Activated T-helper 2 cell treated with anti-CD3 and anti-CD28 coated beads, Interferon-gamma antibody, Interleukin-2, Interleukin-4, amounts not matched to agents 10 μg/mL and 5 μg/mL and 100 μg/mL, durations not matched to agents 14 hours and 24 hours and 36 hours (primary cell): Measurements from ENCODE around the gene SLC9A3. TPM values are rescaled to one million over a fixed set of nuclear protein-coding genes. Genes with fewer than 3 reads are reported as not detected.

ENCODE experiments used
- DNase-seq: peaks from one replicate; pipeline ENCODE4 v3.0.0; 2021; ENCODE audit warnings: low spot score
- H3K27ac Mint-ChIP-seq: one replicate; pipeline ENCODE4 v1.8.0; 2021; ENCODE audit warnings: mixed read lengths
- H3K27me3 Mint-ChIP-seq: one replicate; pipeline ENCODE4 v1.8.0; 2021; ENCODE audit warnings: low read depth, mixed read lengths
- H3K36me3 Mint-ChIP-seq: one replicate; pipeline ENCODE4 v1.8.0; 2021; ENCODE audit warnings: low read depth, mixed read lengths
- H3K4me1 Mint-ChIP-seq: one replicate; pipeline ENCODE4 v1.8.0; 2021; ENCODE audit warnings: low read depth, mixed read lengths
- H3K4me3 Mint-ChIP-seq: one replicate; pipeline ENCODE4 v1.8.0; 2021; ENCODE audit warnings: low read depth, mild to moderate bottlenecking, moderate library complexity, mixed read lengths
- H3K9me3 Mint-ChIP-seq: one replicate; pipeline ENCODE4 v1.8.0; 2021; ENCODE audit warnings: mixed read lengths
- intact Hi-C: fragments of 100-400 bp; cut with micrococcal nuclease; formaldehyde crosslinking; loops from one replicate; pipeline ENCODE4 v1.15.1; 2023
- total RNA-seq: library from RNA; stranded (reverse); gene quantifications from 2 replicates; pipeline ENCODE4 v1.2.3, GENCODE V29; 2022

The SLC9A3 gene
- total RNA-seq, 1 donor from 2014 or later: 2.4 TPM

DNA sequence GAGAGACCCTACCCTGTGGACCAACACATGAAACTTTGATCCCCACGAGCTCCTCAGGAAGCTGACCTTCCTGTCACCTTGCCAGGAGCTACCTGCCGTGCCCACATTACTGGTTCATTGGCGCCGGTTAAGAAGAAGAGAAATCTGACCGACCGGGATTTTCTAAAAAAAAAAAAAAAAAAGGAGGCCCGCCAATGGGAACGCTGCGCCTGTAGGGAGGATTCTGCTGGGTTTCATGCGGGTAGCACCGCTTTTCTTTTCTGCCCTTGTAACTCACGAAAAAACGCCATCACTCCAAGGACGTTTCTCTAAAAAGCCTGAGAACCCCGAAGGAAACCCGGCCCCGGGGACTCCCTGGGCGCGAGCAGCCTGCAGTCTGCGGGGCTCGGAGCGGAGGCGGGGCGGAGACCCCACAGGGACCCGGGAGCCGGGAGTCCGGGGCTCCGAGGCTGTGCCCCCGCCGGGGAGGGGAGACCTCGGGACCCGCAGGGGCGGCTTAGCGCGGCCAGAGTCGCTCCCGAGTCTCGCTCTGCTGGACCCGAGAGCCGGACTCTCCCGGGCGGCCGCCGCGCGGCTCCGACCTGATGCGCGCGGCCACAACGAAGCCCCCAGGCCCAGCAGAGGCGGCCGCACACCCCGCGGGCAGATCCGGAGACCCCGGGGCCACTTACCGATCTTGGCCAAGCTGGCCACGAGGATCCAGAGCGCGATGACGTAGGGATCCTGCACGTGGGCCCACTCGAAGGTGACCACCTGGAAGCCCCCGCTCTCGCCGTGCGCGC, 617 bp downstream of the SLC9A3 start:
- intact Hi-C loops: no loop called here
- DNase-seq: no peak
- no peaks in the 10 kb centered on the region for H3K9me3 Mint-ChIP-seq
- H3K36me3 Mint-ChIP-seq: peaks cover 2% of the 10 kb centered on the region
- no peak overlapping the region for H3K27ac Mint-ChIP-seq
- H3K4me3 Mint-ChIP-seq: no peak overlapping the region
- peaks cover 13% of the 10 kb centered on the region for H3K4me1 Mint-ChIP-seq
- peaks cover 48% of the 10 kb centered on the region for H3K27me3 Mint-ChIP-seq

DNA sequence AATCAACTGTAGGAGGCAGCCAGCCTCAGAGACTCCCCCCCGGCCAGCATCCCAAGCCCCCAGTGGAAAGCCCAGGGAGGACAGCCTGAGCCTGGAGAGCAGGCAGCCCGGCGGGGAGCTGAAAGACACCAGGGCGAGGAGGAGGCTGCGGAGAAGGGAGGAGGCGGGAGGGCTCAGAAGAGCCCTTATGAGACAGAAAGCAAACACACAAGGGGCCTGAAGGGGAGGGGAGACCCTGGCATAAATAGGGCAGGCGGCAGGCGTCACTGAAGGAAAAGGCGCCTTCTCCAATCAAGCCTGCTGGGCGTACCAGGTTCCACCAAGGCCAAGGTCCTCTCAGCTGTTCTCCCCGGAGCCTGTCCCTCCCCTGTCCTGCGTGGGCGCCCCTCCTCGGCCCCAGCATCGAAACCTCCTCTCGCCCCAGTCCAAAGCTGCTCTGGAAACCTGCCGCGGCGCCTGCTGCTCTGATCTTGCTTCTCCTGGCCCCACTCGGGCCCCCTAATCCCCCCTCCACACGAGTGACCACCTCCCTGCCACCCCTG, 1.3 kb downstream of the SLC9A3 start:
- Mint-ChIP-seq H3K4me3 (no peak overlapping the region), H3K27me3 (peaks cover 48% of the 10 kb centered on the region)
- intact Hi-C loops: no loop called here

DNA sequence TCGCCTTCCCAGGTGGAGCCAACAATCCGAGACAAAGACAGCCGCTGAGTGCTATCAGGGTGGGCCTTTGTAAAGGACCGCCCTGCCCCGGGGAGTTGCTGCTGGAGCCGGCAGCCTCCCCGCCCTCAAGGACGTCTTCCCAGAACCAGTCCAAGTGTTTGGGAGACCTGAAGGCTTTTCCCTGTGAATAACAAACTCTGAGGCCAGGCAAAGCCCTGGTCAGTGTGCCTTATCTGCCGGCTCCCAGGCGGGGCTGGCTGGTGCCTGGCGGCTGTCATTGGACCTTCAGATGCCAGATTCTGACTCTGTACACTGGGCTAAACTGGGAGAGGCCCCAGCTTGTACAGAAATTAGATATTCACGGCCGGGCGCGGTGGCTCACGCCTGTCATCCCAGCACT, 2.1 kb downstream of the SLC9A3 start:
- peaks cover 2% of the 10 kb centered on the region for H3K36me3 Mint-ChIP-seq
- no peak for DNase-seq
- peaks cover 45% of the 10 kb centered on the region for H3K27me3 Mint-ChIP-seq
- intact Hi-C loops: no loop called here
- peaks cover 7% of the 10 kb centered on the region for H3K4me1 Mint-ChIP-seq
- no peak overlapping the region for H3K27ac Mint-ChIP-seq
- H3K9me3 Mint-ChIP-seq: no peaks in the 10 kb centered on the region
- H3K4me3 Mint-ChIP-seq: no peak overlapping the region

More for the DNA sequence above, 1.3 kb downstream of the SLC9A3 start:
- no peak for DNase-seq
- Mint-ChIP-seq H3K27ac (no peak overlapping the region), H3K4me1 (peaks cover 13% of the 10 kb centered on the region), H3K36me3 (peaks cover 2% of the 10 kb centered on the region), H3K9me3 (no peaks in the 10 kb centered on the region)

DNA sequence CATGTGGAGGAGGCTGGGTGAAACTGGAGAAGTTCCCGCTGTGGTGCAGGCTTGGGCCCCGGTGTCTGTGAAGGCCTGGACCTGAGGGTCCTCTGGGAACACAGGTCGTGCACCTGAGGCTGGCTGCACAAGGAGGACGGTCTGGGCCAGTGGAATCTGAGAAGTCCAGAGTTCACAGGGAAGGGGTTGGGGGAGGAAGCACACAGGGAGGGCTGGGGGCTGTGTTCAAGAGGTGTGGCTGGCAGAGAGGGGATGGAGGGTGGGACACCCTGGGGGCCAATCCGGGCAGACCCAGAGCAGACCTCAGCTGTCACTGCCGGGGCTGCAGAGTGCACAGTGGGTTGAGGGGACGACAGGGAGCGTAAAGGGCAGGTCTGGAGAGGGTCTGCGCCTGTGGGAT, 2.6 kb downstream of the SLC9A3 start:
- intact Hi-C loops: no loop called here
- H3K9me3 Mint-ChIP-seq: no peaks in the 10 kb centered on the region

DNA sequence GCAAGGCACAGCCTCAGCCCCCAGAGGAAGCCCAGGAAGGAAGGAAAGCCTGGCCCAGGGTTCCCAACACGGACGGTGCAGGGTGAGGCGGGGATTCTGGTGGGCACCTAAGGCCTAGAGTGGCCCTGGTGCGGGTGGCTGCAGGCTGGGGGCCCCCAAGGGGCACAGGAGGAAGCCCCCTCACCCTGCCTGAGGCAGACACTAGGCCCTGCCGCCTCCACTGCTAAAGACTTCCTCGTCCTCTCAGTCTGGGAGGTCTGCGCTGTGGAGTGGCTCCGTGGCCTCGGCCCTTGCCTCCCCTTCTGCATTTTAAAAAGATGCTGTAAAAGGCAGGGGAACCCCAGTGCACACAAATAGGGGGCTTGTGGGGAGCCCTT, 3.4 kb downstream of the SLC9A3 start:
- peaks cover 2% of the 10 kb centered on the region for H3K36me3 Mint-ChIP-seq
- intact Hi-C loops: no loop called here
- no peak overlapping the region for H3K27ac Mint-ChIP-seq

More for the DNA sequence above, 2.6 kb downstream of the SLC9A3 start:
- peaks cover 46% of the 10 kb centered on the region for H3K27me3 Mint-ChIP-seq
- H3K27ac Mint-ChIP-seq: no peak overlapping the region
- no peak overlapping the region for H3K4me3 Mint-ChIP-seq
- peaks cover 2% of the 10 kb centered on the region for H3K36me3 Mint-ChIP-seq
- DNase-seq: no peak
- peaks cover 3% of the 10 kb centered on the region for H3K4me1 Mint-ChIP-seq

DNA sequence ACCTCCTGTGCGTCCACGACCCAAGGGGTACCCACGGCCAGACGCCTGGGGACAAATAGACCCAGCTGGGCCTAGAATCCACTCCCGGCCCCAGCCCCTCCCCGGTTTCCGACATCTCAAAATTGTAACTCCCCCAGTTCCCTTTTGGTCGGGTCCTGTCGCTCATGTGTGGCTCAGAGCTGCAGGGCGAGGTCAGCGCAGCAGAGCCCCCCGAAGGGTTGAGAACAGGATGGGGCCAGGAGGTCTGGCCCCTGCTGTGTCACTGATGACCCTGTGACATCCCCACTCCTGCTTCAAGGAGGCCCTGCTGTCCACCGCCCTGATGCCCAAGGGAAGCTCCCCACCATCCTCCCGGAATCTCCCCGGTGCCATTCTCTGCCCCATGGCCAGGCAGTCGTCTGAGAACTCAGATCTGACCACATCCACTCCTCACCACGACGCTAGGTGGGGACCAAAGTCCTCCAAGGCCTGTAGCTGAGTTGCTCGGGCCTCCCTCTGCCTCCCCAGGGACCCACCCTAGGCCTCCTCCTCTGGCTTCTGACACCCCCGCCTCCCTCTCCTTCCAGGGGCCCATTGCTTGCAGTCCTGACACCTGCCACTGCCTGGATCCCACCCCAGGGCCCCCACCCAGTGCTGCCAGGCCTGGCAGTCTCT, 3.9 kb downstream of the SLC9A3 start:
- H3K4me1 Mint-ChIP-seq: peaks cover 3% of the 10 kb centered on the region

More for the DNA sequence above, 3.4 kb downstream of the SLC9A3 start:
- no peak for DNase-seq
- H3K4me3 Mint-ChIP-seq: no peak overlapping the region
- H3K4me1 Mint-ChIP-seq: peaks cover 3% of the 10 kb centered on the region
- no peaks in the 10 kb centered on the region for H3K9me3 Mint-ChIP-seq
- peaks cover 45% of the 10 kb centered on the region for H3K27me3 Mint-ChIP-seq

DNA sequence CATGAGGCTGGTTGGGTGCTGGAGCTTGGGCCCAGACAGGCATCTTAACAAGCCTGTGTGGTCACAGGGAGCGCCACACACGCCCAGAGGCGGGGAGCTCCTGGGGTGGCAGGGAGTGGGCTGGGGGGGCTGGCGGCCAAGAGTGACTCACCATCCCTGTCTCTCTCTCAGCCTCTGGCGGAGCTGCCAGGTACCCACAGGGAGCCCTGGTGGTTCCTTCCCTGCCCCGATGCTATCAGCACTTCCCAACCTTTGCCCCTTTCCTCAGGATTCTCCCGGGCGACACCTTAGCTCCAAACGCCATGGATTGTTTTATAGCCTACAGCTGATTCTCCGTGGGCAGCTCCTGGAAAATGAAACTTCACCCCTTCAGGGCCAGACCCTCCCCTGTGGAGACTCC, 5.5 kb downstream of the SLC9A3 start:
- Mint-ChIP-seq H3K4me1 (no peaks in the 10 kb centered on the region), H3K9me3 (no peaks in the 10 kb centered on the region), H3K27ac (no peak overlapping the region), H3K4me3 (no peak overlapping the region), H3K36me3 (no peaks in the 10 kb centered on the region), H3K27me3 (peaks cover 37% of the 10 kb centered on the region)
- intact Hi-C loops: no loop called here
- no peak for DNase-seq

More for the DNA sequence above, 3.9 kb downstream of the SLC9A3 start:
- peaks cover 41% of the 10 kb centered on the region for H3K27me3 Mint-ChIP-seq
- intact Hi-C loops: no loop called here
- H3K4me3 Mint-ChIP-seq: no peak overlapping the region
- H3K9me3 Mint-ChIP-seq: no peaks in the 10 kb centered on the region
- H3K36me3 Mint-ChIP-seq: peaks cover 2% of the 10 kb centered on the region
- no peak overlapping the region for H3K27ac Mint-ChIP-seq
- DNase-seq: no peak

DNA sequence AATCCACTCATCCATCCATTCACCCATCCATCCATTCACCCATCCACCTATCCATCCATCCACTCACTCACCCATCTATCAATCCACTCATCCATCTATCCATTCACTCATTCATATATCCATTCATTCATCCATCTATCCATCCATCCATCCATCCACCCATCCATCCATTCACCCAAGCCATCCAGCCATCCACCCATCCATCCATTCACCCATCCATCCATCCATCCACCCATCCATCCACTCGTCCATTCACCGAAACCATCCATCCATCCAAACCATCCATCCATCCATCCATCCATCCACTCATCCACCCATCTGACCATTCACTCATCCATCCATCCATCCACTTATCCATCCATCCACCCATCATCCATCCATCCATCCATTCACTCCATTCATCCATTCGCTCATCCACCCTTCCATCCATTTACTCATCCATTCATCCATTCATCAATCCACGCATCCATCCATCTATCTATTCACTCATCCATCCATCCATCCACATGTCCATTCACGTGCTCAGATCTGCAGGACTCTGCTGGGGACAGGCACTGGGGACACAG, 6.6 kb downstream of the SLC9A3 start:
- no peak overlapping the region for H3K4me3 Mint-ChIP-seq
- peaks cover 30% of the 10 kb centered on the region for H3K27me3 Mint-ChIP-seq
- DNase-seq: no peak
- no peak overlapping the region for H3K27ac Mint-ChIP-seq
- intact Hi-C loops: no loop called here
- H3K36me3 Mint-ChIP-seq: no peaks in the 10 kb centered on the region
- H3K4me1 Mint-ChIP-seq: no peaks in the 10 kb centered on the region
- no peaks in the 10 kb centered on the region for H3K9me3 Mint-ChIP-seq

DNA sequence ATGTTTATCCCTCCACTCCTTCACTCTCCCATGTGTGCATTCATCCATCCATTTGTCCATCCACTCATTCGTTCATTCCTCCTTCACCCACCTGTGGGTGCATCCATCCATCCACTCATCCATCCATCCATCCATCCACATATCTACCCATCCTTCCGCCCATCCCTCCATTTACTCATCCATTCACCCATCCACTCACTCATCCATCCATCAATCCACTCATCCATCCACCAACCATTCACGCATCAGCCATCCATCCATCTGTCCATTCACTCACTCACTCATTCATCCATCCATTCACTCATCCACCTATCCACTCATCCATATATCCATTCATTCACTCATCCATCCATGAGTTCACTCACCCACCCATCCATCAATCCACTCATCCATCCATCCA, 7.3 kb downstream of the SLC9A3 start:
- no peak overlapping the region for H3K4me3 Mint-ChIP-seq
- H3K4me1 Mint-ChIP-seq: no peaks in the 10 kb centered on the region
- H3K27ac Mint-ChIP-seq: no peak overlapping the region
- H3K9me3 Mint-ChIP-seq: no peaks in the 10 kb centered on the region
- intact Hi-C loops: no loop called here
- no peaks in the 10 kb centered on the region for H3K36me3 Mint-ChIP-seq
- DNase-seq: no peak
- H3K27me3 Mint-ChIP-seq: peaks cover 25% of the 10 kb centered on the region

DNA sequence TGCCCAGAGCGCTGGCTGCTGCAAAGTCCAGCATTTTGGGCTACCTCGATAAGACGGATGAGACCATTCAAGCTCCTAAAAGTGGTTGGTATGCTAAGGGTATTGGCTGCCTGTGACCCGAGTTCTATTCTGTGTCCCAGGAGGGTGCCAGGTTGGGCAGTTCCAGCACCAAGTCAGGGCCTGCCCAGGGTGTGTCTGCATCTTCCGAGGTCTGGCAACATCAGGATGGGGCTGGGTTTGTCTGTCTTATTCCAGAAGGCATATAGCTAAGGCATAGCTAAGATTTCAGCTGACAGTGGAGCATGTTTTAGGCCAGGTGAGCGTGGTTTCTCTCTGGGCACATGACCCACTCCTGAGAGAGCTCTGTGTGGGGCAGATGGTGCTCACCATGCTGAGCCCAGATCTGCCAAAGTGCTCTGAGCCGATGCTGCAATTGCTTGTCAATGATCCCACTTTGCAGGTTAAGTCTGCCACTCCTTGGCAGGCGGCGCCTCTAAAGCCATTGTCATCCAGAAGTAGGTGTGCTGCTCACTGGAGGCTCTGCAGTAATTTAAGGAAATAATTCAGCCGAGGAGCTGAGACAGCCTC, 7.8 kb downstream of the SLC9A3 start:
- Mint-ChIP-seq H3K9me3 (no peaks in the 10 kb centered on the region), H3K27ac (no peak overlapping the region), H3K4me1 (no peaks in the 10 kb centered on the region), H3K27me3 (peaks cover 21% of the 10 kb centered on the region), H3K36me3 (no peaks in the 10 kb centered on the region), H3K4me3 (no peak overlapping the region)
- intact Hi-C loops: no loop called here
- DNase-seq: no peak

DNA sequence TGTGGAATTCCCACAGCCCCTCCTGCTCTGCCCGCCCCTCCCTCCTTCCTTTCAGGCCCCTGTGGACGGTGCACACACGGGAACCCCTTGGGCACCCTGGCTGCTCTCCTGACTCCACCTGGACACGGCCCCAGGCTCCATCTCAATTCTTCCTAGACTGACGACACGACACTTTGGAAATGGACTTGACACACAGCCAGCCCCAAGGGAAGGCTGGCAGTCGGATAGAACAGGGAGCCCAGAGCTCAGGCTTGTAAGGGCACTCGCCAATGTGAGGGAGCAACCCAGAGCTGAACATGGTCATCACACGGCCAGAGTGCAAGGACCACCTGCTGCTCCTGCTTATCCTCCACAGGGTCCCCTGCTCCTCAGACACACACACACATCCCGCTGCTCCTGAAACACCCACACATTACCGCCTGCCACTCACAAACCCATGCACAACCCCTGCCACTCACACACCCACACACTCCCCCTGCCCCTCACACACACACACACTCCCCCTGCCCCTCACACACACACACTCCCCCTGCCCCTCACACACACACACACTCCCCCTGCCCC, 8.9 kb downstream of the SLC9A3 start:
- H3K36me3 Mint-ChIP-seq: no peaks in the 10 kb centered on the region
- H3K4me1 Mint-ChIP-seq: no peaks in the 10 kb centered on the region
- H3K27me3 Mint-ChIP-seq: peaks cover 18% of the 10 kb centered on the region
- no peaks in the 10 kb centered on the region for H3K9me3 Mint-ChIP-seq
- no peak overlapping the region for H3K4me3 Mint-ChIP-seq
- H3K27ac Mint-ChIP-seq: no peak overlapping the region
- DNase-seq: no peak
- intact Hi-C loops: no loop called here

DNA sequence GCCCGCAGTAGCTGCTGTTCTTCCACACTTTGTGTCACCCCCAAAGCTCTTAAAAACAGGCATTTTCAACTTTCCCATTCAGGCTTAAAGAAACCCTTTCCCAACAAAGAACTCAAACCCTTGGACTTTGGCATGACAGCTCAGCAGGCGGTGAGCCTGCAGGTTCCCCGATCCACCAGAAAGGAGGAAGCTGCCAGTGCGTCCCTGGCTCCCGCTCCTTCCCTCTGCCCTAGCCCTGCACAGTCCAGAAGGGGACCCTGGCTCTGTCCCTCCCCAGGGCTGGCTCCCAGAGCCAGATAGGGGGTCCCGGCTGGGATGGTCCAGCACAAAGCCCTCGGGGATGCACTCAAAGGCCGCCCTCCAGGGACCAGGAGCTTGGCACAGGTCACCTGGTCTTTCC, 9.6 kb downstream of the SLC9A3 start:
- Mint-ChIP-seq H3K4me1 (no peaks in the 10 kb centered on the region), H3K36me3 (no peaks in the 10 kb centered on the region), H3K27ac (no peak overlapping the region), H3K4me3 (no peak overlapping the region), H3K9me3 (no peaks in the 10 kb centered on the region), H3K27me3 (peaks cover 18% of the 10 kb centered on the region)
- DNase-seq: no peak
- intact Hi-C loops: no loop called here
